Lung microvascular endothelial cell (primary cell): ENCODE data around the gene ADGRA1. TPM values are rescaled to one million over a fixed set of nuclear protein-coding genes. Genes with fewer than 3 reads are reported as not detected.

Source experiments
- DNase-seq, 2 donors: peaks; one replicate each; pipeline versions ENCODE4 v3.0.0 to v3.0.0-alpha.2; 2010; ENCODE audit warnings: low read depth in 2 of 2
- total RNA-seq: library from RNA; depleted of rRNA; stranded (reverse); fragments of >200 nt; gene quantifications from 2 replicates; pipeline ENCODE4 v1.2.1, GENCODE V29; 2014

Gene ADGRA1
- total RNA-seq, 1 donor from 2014 or later: under 0.01 TPM

DNA sequence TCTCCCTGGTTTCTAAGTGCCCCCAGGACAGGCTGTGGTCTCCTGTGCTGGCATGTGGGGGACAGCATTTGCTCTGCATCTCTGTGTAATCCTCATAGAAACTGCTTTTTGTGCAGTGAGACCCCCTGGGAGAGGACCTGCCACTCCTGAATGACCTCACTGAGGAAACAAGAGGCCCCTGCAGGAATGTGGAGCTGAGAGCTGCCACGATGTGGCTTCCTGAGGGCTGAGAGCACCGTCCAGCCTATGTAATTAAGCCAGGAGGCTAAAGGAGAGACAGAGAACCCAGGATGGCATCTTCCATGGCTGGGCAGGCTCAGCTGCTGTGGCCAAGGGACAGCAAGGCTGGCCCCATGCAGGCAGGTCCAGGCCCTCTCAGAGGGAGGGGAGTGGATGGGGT is 32.3 kb upstream of the ADGRA1 start:
- DNase-seq: no peak

DNA sequence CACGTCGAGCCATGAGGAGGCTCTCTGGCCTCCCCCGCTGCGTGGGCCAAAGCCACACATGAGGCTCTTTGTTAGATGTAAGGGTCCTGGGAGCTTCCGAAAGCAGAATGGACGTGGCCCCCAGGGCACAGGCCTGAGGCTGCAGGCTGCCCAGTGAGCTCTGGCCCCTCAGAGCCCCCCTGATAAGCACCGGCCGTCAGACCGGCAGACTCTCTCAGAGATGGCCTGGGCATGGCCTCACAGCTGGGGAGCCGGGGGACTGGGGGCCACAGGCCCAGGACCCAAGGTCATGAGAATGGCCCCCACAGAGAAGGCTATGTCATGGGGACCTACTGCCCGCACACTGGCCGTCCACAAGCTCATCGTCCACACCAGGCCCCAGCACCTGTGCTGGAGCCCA is 31.7 kb upstream of the ADGRA1 start:
- DNase-seq: no peak

DNA sequence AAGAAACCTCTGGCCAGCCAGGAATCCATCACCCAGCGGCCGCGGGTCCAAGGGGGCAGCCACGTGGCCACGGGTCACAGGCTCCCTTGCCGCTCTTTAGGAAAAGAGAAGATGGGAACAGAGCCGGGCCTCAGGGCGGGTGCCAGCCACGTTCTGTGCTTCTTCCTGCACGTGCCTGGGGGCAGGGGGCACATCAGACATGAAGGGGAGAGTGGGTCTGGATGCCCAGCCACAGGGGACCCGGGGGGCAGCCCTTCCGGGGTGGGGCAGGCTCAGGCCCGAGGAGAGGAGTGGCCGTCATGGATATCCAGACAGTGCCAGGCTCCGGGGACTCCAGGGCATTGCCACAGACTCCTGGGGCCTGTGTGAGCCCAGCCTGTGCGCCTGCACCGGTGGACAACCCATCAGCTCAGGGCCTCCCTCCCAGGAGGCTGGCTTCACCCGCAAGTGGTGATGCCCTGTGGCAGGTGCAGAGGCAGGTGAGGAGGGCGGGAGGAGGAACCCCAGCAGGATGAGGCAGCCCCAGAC is 31.0 kb upstream of the ADGRA1 start:
- no peak for DNase-seq

DNA sequence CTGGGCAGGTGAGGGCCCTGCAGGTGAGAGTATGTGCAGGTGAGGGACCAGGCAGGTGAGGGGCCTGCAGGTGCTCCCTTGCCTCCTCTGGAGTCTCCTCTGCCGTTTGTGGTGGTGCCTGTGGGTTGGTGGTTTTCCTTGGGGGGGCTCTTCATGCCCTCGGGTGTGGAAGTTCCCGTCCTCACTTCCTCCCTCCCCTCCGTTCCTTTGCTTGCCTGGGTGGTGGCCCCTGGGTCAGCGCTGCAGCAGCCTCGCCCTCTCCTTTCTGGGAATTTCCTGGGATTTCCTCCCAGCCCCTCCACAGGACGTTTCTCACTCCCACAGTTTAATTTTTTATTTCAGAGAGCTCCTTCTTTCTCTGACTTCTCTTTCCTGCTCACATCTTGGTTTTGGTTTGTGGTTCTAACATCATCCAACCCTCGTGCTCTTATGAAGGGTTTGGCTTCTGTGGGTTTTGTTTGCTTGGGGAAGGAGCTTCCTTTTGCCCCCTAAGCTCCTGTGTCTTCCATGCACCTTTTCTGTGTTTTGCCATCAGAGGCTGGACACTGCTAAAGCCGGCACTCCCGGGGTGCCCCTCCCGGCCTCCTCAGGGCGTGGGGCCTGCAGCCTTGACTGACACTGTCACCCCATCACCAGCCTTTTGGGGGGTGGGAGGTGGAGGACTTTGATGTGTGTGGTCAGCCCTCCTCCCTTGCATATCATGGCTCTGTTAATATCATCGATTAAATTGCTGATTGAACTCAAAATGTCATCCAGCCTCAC is 29.2 kb upstream of the ADGRA1 start:
- no peak for DNase-seq

DNA sequence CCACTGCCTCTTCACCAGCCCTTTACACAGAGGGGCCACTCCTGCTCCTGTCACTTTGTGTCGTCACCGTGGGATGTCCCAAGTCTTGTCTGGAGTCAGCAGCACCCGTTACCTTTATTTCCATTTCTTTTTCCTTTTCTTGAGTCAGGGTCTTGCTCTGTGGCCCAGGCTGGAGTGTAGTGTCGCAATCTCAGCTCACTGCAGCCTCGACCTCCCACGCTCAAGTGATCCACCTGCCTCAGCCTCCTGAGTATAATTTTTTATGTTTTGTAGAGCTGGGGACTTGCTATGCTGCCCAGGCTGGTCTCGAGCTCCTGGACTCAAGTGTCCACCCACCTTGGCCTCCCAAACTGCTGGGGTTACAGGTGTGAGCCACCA is 28.6 kb upstream of the ADGRA1 start:
- DNase-seq: no peak

DNA sequence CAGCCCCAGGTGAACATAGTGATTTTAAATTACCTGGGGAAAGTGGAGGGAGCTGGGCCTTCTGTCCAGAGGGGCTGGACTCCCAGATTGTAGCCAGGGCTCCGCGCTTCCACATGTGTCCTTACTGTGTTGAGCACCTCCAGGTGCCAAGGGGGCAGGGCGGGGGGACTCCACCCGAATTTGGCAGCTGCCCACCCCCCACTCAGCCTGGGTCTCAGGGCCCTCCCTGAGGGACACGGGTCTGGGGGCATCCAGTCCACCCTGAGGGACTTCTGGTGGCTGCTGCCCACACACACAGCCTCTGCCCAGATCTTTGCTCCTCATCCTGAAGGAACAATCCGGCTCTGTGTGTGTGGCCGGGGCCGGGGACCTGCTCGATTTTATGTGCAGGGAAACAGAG is 28.2 kb upstream of the ADGRA1 start:
- DNase-seq: no peak

DNA sequence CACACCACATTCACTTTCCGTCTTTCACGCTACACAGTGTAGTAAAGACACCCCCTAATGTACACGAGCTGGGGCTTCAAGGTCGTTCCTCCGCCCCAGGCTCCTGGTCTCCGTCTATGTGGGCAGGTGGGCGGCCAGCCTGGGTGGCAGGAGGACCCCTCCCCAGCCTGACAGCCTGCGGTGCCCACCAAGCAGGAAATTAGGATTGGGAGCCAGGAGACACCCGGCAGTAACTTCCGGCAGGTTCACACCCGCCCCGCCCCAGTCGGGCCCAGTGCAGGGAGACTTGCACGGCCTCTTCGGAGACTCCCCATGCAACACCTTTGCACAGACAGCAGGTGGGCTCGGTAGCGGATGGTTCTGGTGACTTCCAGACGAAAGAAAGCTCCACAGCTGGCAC is 27.7 kb upstream of the ADGRA1 start:
- DNase-seq: no peak

DNA sequence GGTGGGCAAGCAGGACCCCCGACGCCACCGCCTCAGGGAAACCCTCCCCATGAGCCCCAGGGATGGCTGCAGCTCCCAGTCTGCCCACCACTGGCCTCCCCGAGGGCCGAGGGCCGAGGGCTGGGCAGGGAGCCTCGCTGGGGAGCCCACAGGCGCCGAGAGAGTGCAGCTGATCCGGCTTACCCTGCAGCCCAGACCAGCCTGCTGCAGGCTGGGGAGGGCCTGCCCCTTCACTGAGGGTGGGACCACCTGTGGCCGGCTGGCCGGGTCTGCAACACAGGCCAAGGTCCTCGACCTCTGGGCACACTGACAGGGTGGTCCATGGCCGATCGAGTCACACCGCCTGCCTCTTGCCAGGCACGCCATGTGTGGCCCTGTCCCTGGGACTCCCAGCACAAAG is 27.3 kb upstream of the ADGRA1 start:
- no peak for DNase-seq

DNA sequence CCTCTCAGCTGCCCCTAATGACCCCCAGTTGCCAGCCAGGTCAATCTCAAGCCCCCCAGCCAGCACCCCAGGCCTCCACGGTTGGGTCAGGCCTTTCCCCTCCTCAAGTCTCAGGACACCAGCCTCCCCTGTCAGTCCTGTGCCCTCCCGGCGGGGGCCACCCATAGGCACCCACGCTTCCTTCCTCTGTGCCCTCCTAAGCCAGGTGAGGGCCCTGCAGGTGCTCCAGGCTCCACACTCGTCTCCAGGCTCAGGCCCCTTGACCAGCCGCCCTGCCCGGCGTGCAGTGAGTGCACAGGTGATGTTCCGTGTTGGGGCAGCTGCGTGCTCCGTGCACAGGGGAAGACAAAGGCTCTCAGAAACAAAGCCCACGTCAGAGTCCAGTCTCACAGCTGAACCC is 26.8 kb upstream of the ADGRA1 start:
- no peak for DNase-seq

DNA sequence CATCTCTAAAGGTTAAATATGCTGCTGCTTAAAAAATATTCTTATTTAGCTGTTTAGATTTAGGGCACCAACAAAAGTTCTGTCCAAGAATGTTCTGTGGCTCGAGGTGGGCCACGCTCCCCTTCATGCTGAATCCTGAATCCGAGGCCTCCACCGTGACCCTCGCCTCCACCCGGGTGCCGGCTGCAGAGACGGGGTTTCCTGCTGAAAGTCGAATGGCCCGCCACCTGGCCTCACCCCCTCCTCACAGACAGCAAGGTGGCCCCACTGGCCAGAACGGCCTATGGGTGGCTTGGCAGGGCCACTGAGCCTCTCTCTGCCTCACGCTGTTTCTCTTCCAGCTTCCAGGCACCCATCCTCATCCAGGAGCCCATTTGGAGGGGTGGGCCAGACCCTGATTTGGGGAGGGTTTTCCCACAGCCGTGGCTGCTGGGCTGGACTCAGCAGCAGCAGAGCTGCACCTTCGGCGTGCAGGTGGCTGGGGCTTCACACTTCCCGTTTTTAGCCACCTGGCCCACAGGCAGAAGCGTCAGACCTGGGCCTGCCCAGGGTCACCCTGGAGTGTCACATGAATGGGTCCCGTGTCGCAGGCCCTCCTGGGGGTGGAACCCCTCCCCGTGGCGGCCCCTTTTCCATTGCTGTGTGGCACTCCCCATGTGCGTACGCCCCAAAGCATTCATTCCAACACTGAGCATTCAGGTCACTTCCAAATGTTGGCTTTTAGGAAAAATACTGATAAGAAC is 26.3 kb upstream of the ADGRA1 start:
- DNase-seq: no peak

DNA sequence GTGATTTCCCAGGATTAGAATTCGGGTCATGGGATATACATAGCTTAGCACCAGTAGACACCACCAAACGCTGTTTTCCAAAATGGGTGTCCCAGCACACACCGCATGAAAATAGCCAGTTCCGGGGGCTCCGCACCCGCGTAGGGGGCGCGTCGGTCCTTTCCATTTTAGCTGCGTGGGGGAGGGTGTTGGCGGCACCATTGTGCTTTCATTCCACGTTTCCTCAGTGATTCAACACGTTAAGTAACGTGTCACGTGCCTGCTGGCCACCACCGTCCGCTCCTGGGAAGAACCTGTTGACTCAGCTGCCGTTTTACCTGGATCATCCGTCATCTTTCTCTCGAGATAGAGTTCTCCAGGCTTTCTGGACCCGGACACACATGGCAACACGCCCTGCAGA is 25.6 kb upstream of the ADGRA1 start:
- no peak for DNase-seq

DNA sequence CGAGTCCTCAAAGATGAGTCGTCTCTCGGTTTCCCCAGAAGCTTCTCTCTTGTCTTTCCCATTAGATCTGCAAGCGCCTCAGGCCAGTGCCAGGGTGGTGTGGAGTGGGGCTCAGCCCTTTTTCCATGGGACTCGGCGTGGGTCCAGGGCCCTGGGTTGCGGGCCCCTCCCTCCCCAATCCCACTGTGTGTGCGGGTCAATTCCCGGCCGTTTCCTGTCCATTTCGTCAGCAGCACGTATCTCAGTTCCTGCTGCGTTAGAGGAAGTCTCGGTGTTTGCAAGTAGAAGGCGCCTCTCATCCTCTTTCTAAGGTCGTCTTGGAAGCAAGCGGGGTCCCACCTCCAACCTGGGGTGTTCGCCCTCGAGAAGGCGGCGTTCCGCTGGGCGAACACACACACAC is 25.1 kb upstream of the ADGRA1 start:
- DNase-seq: no peak

DNA sequence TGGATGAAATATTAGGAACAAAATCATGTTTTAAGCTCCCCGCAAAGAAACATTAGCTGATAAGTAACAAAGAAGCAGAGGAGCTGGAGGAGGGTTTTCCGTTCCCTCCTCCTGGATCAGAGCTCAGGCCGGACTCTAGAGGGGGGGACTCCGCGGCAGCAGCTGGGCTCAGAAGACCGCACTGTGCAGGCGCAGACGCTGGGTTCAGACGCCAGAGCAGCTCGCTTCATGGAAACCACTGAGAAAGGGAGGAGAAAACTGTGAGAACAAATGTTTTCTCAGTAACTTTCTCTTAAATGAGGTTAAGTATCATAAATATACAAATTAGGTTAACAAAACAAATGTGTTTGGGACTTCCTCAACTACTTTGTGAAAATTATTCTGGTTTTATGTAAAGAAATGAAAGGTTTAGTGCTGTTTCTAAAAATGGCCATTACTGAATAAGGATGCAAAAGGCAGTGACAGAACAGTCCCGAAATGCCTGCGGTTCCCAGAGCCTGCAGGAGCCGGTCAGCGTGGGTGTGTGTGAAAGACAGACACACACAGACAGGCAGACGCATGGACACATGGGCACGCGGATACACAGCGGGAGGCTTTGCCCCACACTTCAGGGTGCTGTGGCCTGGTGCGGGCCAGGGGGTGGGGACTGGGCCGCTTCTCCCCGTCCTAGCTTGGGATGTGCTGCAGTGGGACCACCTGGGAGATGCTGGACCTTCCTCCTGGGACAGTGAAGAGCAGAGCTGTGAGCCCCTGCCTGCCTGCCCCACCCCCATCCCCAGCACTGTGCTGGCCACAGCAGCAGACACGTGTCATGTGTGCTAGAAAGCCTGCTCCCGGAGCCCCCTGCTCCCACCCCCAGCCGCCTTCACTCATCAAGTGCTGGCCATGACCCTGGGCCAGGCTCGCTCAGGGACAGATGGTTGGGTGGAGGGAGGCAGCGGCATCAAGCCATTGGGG is 20.3 kb upstream of the ADGRA1 start:
- no peak for DNase-seq

DNA sequence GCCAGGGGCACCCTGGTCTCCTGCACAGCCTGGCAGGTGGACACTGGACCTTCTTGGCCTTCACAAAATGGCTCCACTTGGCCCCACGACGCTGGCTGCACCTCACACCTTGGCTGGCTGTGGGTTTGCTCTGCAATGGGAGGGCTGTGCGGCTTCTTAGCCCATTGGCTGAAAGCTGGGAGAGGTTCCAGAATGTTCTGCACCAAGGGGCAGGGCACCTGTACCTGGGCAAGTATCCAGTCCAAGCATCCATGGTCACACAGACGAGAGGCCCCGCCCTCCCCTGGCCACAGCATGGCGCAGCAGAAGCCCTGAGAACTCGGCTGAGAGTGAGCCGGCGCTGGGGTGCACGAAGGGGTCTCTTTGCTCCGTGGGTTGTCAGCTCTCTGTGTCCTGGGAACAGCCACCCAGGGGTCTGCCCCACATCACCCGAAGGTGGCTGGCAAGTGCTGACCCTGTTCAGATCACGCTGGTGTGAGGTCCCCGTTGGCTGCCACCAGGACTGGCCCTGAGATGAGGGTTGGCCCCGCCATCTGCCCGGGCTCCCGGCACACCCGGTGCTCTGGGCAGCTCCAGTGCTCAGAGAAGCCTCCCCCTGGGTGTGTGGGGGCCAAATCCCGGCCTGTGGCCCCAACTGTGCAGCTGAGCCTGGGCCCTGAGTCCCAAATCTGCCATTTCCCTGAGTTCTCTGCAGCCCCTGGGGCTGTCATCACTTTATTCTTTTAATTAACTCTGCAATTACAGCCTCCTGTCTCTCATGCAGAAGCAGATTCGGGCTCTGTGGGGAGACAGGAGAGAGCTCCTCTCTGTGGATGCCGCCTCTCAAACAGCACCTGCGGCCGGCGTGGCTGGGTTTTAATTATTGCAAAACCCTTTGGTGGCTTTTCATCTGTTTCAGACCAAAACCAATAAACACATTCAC is 19.4 kb upstream of the ADGRA1 start:
- DNase-seq: no peak

DNA sequence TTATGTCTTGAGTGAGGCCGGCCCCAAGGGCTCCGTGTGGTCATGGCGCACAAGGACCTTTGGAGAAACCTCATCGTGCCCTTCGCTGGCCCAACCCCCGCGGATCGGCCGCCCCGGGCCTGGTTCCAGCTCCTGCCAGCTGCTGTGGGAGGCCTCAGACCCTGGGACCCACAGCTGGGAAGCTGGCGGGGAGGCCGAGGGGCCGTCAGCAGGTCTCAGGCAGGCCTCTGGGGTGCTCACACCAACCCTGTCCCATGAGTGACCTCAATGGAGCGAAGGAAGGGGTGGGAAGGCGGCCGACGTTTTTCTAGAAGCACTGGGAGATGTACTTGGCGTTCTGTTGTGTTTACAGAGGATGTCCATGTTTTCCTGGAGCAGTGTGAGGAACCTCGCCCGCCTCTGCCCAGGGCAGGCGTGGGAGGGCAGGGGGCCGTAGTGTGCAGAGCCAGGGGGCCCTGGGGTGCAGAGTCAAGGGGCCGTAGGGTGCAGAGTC is 18.6 kb upstream of the ADGRA1 start:
- no peak for DNase-seq

DNA sequence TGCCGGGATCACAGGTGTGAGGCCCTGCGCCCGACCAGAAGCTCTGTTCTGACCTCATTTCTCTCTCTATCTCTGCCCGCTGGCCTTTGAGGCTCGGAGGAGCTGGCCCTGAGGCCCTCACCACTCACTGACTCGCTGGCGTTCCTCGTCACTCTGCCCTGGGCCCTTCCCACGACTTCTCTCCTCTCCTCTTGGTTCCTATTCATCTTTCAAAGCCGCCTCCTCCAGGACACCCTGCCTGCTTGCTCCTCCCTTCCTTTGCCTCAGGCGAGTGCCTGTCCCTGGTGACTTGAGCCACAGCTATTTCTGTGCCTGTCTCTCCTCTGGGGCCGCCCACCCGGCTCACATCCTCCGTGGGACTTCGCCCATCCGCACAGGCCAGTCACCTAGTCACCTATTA is 17.3 kb upstream of the ADGRA1 start:
- no peak for DNase-seq

DNA sequence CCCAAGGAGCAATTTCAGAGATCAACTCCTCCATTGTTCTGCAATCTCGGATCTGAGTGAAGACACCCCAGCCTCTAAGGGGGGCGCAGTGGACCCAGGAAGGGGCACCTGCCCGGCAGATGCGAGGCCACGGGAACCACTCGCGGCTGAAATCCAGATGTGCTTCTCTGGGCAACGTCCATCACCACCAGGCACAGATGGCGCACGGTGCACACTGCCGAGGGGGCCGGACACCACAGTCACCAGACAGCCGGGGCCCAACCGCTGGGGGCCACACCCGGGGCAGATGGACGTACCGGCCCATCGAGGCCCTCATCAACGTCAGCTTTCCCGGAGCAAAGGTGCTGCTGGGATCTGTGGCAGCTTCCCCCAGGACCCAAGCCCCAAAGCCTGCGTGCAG is 16.9 kb upstream of the ADGRA1 start:
- DNase-seq: no peak

DNA sequence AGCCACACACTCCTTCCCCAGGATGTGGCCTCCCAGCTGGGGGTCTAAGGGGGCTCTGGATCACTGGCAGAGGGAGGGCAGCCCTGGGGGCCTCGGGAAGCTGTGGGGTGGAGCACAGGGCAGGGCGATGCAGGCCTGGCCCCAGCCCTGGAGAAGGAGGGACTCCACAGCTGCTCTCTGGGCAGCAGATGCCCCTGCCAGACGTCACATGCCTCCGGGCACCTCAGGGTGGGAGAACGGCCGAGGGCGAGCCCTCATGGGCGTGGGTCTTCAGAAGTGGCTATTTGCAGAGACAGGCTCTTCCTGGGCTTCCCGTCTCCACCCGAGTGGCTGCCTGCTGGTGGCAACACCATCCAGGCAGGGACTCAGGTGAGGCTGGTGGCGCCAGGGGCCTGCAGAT is 16.0 kb upstream of the ADGRA1 start:
- DNase-seq: no peak

DNA sequence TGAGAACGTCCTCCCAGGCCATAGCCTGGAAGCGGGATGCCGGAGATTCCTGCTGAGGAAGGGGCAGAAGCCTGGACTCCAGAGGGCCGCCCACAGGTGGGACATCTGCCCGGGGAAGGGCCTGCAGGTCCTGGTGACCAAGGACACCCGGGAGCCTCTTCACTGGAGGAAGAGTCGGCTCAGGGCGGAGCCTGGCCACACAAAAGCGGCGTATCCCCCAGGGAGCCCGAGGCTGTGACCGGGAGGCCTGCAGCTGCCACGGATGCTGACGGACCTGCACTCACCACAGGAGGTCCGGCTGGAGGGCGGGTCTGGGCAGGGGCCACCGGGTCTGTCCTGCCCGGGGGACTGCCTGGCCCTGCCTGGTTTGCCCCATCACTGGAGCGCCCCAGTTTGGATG is 15.5 kb upstream of the ADGRA1 start:
- DNase-seq: no peak

DNA sequence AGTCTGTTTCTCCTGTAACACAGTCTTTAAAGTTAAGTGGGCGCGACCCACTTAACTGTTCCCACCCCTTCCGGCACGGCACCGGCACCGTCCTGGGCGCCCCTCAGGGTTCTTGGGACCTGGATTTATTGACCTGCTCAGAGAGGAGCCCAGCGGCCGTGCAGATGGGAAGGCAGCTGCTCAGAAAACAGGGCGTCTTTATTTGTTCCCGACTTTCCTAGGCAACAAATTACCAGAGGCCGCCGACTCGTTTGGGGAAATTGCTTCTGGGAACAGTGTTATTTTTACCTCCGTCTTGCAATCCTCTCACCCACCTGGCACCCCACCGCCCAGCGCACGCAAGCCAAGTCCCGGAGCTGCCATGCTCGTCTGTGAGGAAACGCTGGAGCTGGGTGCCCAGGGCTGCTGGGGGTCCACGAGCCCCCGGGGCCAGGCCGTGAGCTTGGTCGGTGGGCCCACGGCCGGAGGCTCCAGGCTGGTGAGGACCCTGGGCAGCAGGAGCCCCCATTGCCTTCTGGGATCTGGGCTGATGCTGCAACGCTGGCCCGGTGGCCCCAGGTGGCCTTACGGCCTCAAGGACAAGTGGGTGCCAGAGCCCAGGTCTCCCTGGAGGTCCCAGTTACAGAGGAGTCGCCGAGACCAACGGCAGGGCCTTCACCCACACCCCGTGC is 14.9 kb upstream of the ADGRA1 start:
- DNase-seq: no peak
